GM23338 (cell line): ENCODE data around the gene APIP.

Source experiments
- CREB1 ChIP-seq: fragments of 250-450 bp; sonication (Bioruptor Pico); IDR thresholded peaks from 2 replicates; pipeline ENCODE4 v1.5.0; 2020; ENCODE audit warnings: low read depth, mild to moderate bottlenecking, moderate library complexity
- CTCF ChIP-seq, 2 experiments: fragments of 200-600 bp in 1 of 2; sonication (generic) in 1 of 2; conservative IDR thresholded peaks; 2 replicates each; pipeline versions ENCODE4 v1.5.1 to v1.6.1; 2016 to 2017; ENCODE audit warnings: antibody characterized with exemption in 2 of 2, low read depth in 2 of 2, mild to moderate bottlenecking in 2 of 2, moderate library complexity in 1 of 2
- EZH2 ChIP-seq: fragments of 200-600 bp; sonication (generic); IDR thresholded peaks from one replicate; pipeline ENCODE4 v1.8.0; 2017; ENCODE audit warnings: antibody characterized with exemption, mild to moderate bottlenecking, low read depth; ENCODE audit not compliant: unreplicated experiment
- EZH2phosphoT487 ChIP-seq: fragments of 200-600 bp; sonication (generic); IDR thresholded peaks from one replicate; pipeline ENCODE4 v1.8.1; 2018; ENCODE audit warnings: antibody characterized with exemption; ENCODE audit not compliant: unreplicated experiment
- JUNB ChIP-seq: IDR thresholded peaks from one replicate; pipeline ENCODE4 v1.6.1; 2016; ENCODE audit warnings: antibody characterized with exemption; ENCODE audit not compliant: unreplicated experiment
- NANOG ChIP-seq: IDR thresholded peaks from 2 replicates; pipeline ENCODE4 v1.6.1; 2016; ENCODE audit warnings: antibody characterized with exemption, borderline replicate concordance
- POLR2AphosphoS5 ChIP-seq: IDR thresholded peaks from 2 replicates; pipeline ENCODE4 v1.6.1; 2016; ENCODE audit warnings: antibody characterized with exemption, low read depth
- REST ChIP-seq: IDR thresholded peaks from one replicate; pipeline ENCODE4 v1.6.1; 2018; ENCODE audit warnings: antibody characterized with exemption; ENCODE audit not compliant: unreplicated experiment

GRCh38 chr11:34957606-34958005, 41.4 kb upstream of the APIP start:
- TF ChIP-seq CTCF (conservative IDR thresholded peaks at IDR 0.05; ENCODE audit: low read depth in 2 of 2): no peak
- TF ChIP-seq POLR2AphosphoS5: no peak
- TF ChIP-seq EZH2phosphoT487: no peak
- TF ChIP-seq REST: no peak
- no peak for TF ChIP-seq EZH2
- TF ChIP-seq NANOG: no peak
- no peak for TF ChIP-seq JUNB
- TF ChIP-seq CREB1 (CRISPR knock-in tag): no peak
